ENCODE measurements around the gene LAG3.

Gene LAG3

DNA sequence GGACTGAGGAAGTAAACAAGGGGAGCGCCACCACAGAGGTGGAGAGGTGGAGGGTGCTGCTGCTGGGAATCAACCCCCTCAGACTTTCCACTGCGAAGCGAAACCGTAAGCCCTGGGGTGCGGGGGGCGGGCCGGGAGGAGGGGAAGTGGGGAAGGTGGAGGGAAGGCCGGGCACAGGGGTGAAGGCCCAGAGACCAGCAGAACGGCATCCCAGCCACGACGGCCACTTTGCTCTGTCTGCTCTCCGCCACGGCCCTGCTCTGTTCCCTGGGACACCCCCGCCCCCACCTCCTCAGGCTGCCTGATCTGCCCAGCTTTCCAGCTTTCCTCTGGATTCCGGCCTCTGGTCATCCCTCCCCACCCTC lies at the start of gene LAG3:
LAG3 (plus strand) TSS at position 190 of the 365 bp plus-strand sequence. CDS start 333 bp downstream, outside the sequence.
- no peak for DNase-seq (ENCODE audit: low read depth)
- no peak within 1 kb of the TSS for H3K4me3 ChIP-seq (ENCODE audit: low read depth, low read length)

DNA sequence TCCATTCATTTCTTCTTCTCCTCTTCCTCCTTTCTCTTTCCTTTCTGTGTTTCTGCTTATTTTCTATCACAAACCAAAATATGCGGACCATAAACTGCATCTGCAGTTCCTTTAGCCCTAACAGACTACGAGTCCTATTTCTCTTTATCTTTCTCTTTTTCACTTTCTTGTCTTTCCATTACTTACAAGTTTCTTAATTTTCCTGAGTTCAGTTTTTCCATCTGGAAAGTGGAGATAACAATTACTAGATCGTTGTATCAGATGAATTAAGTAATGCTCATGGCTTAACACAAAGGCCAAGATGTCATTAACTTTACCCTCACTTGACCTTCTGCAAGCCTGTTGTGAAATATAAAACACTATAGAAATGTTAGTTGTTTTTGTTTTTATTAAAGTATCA lies 49.5 kb upstream of the LAG3 start:
- TF ChIP-seq, protein P1, sequence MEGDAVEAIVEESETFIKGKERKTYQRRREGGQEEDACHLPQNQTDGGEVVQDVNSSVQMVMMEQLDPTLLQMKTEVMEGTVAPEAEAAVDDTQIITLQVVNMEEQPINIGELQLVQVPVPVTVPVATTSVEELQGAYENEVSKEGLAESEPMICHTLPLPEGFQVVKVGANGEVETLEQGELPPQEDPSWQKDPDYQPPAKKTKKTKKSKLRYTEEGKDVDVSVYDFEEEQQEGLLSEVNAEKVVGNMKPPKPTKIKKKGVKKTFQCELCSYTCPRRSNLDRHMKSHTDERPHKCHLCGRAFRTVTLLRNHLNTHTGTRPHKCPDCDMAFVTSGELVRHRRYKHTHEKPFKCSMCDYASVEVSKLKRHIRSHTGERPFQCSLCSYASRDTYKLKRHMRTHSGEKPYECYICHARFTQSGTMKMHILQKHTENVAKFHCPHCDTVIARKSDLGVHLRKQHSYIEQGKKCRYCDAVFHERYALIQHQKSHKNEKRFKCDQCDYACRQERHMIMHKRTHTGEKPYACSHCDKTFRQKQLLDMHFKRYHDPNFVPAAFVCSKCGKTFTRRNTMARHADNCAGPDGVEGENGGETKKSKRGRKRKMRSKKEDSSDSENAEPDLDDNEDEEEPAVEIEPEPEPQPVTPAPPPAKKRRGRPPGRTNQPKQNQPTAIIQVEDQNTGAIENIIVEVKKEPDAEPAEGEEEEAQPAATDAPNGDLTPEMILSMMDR (IDR thresholded peaks at IDR 0.05; ENCODE audit: low read depth, low read length, missing control alignments) = no peak
- no peak for DNase-seq (ENCODE audit: low read depth)
- H3K4me3 ChIP-seq (ENCODE audit: low read depth, low read length) = peak overlapping the region; percentile 54; the same call in 1 of the 2 replicates

More for the DNA sequence above, at the start of gene LAG3:
- TF ChIP-seq, protein P1 (IDR thresholded peaks at IDR 0.05; ENCODE audit: low read depth, low read length, missing control alignments) = no peak

DNA sequence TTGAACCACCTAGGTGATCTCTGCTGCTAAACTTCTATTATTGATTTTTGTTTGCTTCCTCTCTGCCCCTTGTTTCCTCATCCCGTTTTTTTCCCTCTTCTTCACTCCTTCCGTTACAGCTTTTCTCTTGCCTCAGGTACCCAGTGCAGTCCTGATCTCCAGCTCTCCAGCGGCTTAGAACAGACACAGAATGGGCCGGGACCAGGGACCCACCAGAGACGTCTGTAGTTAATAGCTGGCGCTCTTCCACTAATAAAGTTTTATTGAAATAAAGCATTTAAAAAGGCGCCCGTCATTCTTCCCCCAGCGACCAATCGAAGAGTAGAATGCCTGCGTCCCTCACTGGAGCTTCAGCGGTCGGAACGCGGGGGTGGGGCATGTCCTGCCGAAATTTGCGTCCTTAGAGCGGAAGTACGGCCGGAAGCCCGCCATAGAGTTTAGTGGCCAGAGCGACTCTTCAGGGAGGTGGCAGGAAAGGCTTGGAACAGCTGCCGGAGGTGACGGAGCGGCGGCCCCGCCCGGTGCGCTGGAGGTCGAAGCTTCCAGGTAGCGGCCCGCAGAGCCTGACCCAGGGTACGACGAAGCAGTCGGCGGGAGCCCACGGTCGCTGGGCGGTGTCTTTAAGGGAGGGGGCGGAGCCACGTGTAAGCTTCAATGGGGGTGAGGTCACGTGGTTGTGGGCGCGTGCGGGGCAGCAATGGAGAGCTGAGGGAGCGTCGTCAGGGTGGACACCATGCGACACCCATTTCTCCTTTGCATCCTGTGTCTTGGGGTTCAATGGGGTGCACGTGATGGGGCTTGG lies 48.5 kb upstream of the LAG3 start, which contains the start of gene COPS7A:
COPS7A (plus strand) TSS at position 440 of the 802 bp plus-strand sequence. CDS start 611 bp downstream, outside the sequence.
- peak; percentile 99 for DNase-seq (ENCODE audit: low read depth)
- peak within 1 kb of the TSS; percentile 54 for H3K4me3 ChIP-seq (ENCODE audit: low read depth, low read length)
- TF ChIP-seq, protein P1 (IDR thresholded peaks at IDR 0.05; ENCODE audit: low read depth, low read length, missing control alignments) = no peak

DNA sequence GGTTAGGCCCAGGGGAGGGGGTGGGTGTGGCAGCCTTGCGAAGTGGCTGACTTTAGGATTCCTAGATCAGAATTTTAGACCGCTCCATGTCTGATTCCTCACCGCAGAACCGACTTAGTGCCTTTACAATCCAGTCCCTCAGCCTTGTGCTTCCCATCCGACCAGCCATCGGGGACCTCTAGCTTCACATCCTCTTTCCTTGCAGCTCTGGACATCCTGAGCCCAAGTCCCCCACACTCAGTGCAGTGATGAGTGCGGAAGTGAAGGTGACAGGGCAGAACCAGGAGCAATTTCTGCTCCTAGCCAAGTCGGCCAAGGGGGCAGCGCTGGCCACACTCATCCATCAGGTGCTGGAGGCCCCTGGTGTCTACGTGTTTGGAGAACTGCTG lies 47.9 kb upstream of the LAG3 start:
- H3K4me3 ChIP-seq (ENCODE audit: low read depth, low read length) = peak overlapping the region; percentile 54
- DNase-seq (ENCODE audit: low read depth) = peak; percentile 34
- TF ChIP-seq, protein P1 (IDR thresholded peaks at IDR 0.05; ENCODE audit: low read depth, low read length, missing control alignments) = no peak

DNA sequence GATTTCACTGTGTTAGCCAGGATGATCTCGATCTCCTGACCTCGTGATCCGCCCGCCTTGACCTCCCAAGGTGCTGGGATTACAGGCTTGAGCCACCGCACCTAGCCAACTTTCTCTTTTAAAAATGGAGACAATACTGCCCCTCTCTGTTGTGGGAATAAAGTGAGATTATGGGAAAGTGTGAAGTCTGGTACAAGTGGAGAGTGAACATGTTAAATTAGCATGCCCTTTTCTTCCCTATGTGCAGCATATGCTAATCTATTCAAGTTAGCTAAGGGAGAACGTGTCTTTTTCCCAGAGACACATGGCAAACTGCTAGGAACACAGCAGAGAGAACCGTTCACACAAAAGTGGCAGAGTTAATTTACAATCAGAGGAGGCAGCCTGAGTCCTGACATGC lies 47.0 kb upstream of the LAG3 start:
- TF ChIP-seq, protein P1 (IDR thresholded peaks at IDR 0.05; ENCODE audit: low read depth, low read length, missing control alignments) = no peak
- no peak for DNase-seq (ENCODE audit: low read depth)
- no peak overlapping the region; the same call in 1 of the 2 replicates for H3K4me3 ChIP-seq (ENCODE audit: low read depth, low read length)

DNA sequence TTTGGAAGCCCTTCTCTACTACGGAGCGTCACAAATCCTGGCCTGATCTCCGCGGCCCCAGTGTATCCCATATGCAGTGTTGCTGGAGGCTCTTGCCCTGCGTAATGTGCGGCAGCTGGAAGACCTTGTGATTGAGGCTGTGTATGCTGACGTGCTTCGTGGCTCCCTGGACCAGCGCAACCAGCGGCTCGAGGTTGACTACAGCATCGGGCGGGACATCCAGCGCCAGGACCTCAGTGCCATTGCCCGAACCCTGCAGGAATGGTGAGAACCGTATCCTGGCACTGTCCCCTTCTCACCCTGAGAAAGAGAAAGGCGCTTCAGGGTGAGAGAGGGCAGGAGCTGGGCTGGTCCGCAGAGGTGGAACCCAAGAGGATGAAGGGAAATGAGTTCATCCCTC lies 43.1 kb upstream of the LAG3 start:
- no peak overlapping the region for H3K4me3 ChIP-seq (ENCODE audit: low read depth, low read length)
- TF ChIP-seq, protein P1 (IDR thresholded peaks at IDR 0.05; ENCODE audit: low read depth, low read length, missing control alignments) = no peak
- no peak for DNase-seq (ENCODE audit: low read depth)

DNA sequence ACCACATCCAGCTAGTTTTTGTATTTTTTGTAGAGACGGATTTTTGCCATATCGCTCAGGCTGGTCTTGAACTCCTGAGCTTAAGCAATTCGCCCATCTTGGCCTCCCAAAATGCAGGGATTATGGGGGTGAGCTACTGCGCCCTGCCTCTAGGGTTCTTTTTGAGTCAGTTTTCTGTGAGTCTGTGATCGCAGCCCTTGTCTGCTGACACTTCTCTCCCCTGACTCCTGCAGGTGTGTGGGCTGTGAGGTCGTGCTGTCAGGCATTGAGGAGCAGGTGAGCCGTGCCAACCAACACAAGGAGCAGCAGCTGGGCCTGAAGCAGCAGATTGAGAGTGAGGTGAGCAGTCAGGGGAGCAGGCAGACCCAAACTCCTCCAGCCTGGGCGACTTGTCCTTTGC lies 42.2 kb upstream of the LAG3 start:
- DNase-seq (ENCODE audit: low read depth) = no peak
- TF ChIP-seq, protein P1 (IDR thresholded peaks at IDR 0.05; ENCODE audit: low read depth, low read length, missing control alignments) = peak; percentile 36
- H3K4me3 ChIP-seq (ENCODE audit: low read depth, low read length) = no peak overlapping the region

Measured in GM12864 (cell line).